ENCODE measurements around the gene EIF4E1B.
"Not testable (repeated sequence)": the region's sequence is repeated elsewhere in the genome, so short reads cannot be mapped to it uniquely, and the experiment has no call there.

The EIF4E1B gene

DNA sequence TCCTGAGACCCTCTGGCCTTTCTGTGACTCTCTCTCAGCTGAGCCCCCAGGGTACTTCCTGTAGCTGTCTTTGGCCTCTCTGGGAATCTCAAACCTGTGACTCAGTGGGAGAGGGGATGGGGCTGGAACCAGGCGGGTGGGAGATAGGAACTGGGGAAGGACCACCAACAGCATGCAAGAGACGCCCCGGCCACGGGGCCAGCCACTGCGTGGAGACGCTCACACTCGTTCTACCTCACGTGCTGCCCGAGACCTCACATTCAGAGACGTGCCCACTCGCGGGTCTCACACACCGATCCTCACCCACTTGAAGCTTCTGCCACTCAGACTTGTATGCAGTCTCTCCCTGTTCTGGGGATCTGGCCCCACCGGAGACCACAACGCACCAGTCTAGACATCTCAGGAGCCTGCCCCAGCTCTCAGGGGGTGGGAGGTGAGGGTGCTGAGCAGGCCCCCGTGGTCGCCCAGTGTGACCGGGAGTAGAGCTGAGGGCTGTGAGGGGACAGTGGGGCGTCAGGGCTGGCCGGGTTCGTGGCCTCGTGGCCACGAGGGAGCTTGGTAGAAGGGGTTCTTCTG lies 34.3 kb upstream of the EIF4E1B start:
- Histone ChIP-seq H3K27ac (ENCODE audit: insufficient read depth in 1 of 2, low read depth in 1 of 2, low read length in 2 of 2, poor library complexity in 1 of 2, severe bottlenecking in 2 of 2) (no peak overlapping the region), H3K9me3 (ENCODE audit: control extremely low read depth in 1 of 5, control insufficient read depth in 4 of 5, insufficient read depth in 2 of 5, low read depth in 1 of 5, low read length in 4 of 5) (peaks cover 0 to 4% (median 0%) of the 10 kb centered on the region in 5 experiments), H3K27me3 (replicated peaks in 2 of 5; ENCODE audit: control insufficient read depth in 4 of 5, insufficient read depth in 5 of 5, low read length in 4 of 5) (peaks cover 0 to 49% (median 11%) of the 10 kb centered on the region in 5 experiments), H3K4me3 (ENCODE audit: control insufficient read depth in 1 of 7, extremely low read depth in 1 of 7, insufficient read depth in 4 of 7, low read depth in 2 of 7, low read length in 6 of 7) (peak overlapping the region in 5 of 7 experiments; percentile 15 to 70 (median 52)), H3K36me3 (ENCODE audit: control insufficient read depth in 4 of 4, insufficient read depth in 4 of 4, low read length in 3 of 4) (no peaks in the 10 kb centered on the region), H3K4me1 (ENCODE audit: control extremely low read depth in 1 of 4, control insufficient read depth in 4 of 4, insufficient read depth in 4 of 4, low read length in 3 of 4) (peaks cover 0 to 15% (median 11%) of the 10 kb centered on the region in 4 experiments)
- POLR2A ChIA-PET = no interaction called here
- DNase-seq = no peak
- CTCF ChIA-PET = interaction anchor here (0.6 to 2.7 kb wide), 11 partner anchors 9 to 180 kb away, joined by 3 to 8 read pairs (median 5); partner anchors contain the start of genes CLTB, EIF4E1B and SNCB
- 81% methylated on average over 19 of the region's 23 CpGs for WGBS (ENCODE audit: insufficient coverage)

DNA sequence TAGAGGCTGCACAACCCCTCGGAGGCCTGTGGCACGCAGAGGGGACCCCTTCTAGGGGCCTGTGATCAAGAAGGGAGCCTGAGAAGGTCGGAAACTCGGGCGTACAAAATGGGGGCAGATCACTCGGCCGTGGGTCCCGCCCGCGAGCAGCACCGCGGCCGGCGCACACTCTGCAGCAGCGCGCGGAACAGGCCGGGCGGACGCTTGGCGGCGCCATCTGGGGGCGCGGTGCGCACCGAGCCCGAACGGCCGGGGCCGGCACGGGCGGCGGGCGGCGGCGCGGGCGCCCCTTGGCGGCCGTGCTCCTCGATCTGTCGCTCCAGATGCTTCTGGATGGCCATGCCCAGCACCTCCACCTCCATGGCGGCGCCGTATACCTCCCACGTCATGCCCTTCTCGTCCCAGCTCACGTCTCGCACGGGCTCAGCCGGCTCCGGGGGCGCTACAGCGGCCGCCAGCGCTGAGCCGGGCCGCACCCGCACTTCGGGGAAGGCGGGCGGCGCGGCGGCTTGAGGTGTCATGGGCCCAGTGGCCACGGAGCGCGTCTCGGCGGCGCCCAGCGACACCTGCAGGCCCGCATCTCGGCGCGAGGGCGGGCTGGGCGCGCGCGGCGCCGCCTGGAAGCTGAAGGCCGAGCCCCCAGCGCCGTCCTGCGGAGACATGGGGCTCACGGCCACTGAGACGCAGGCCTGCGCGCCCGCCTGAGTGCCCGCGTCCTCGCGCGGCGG lies 33.6 kb upstream of the EIF4E1B start:
- WGBS (ENCODE audit: insufficient coverage) = 2% methylated on average over 90 of the region's 98 CpGs
- peak; percentile 66 to 85 (median 76) for DNase-seq
- POLR2A ChIA-PET = no interaction called here

DNA sequence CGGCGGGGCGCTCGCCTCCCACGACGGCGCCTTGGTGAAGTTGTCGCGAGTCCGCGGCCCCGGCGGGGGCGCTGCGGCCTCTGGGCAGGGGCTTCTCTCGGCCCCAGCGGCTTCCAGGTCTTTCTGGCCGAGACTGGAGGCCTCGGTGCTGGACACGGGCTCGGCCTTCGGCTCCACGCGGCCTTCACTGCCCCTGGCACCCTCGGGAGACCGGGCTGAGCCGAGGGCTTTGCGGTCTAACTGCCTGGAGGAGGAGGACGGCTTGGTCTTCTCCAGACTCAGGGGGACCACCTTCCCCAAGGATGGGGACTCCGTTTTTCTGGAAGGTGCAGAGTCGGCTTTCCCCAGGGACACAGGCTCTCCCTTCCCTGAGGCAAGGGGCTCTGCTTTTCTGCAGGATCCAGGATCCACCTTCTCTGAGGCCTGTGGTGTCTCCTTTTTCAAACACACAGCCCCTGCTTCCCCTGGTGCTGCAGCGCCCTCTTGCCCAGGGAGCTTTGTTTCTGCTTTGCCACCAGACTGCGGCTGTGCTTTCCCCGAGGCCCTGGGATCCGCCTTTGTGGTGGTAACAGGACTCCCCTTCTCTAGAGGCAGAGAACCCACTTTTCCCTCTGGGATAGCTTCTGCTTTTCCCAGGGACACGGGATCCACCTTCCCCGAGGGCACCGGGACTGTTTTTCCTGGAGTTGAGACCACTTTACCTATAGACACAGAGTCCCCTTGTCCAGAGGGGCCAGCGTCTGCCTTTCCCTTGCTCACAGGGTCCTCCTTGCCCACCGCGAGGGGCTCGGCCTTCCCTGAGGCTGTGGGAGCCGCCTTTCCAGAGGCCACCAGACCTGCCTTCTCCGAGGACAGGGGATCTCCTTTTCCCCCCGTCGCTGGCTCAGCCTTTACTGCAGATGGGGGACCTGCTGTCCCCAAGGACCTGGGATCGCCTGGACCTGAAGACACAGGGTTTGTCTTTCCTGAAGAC lies 32.8 kb upstream of the EIF4E1B start:
- Histone ChIP-seq H3K27ac (ENCODE audit: insufficient read depth in 1 of 2, low read depth in 1 of 2, low read length in 2 of 2, poor library complexity in 1 of 2, severe bottlenecking in 2 of 2) (no peak overlapping the region), H3K27me3 (replicated peaks in 2 of 5; ENCODE audit: control insufficient read depth in 4 of 5, insufficient read depth in 5 of 5, low read length in 4 of 5) (peaks cover 0 to 50% (median 17%) of the 10 kb centered on the region in 5 experiments), H3K36me3 (ENCODE audit: control insufficient read depth in 4 of 4, insufficient read depth in 4 of 4, low read length in 3 of 4) (no peaks in the 10 kb centered on the region), H3K4me1 (ENCODE audit: control extremely low read depth in 1 of 4, control insufficient read depth in 4 of 4, insufficient read depth in 4 of 4, low read length in 3 of 4) (peaks cover 0 to 15% (median 11%) of the 10 kb centered on the region in 4 experiments), H3K9me3 (ENCODE audit: control extremely low read depth in 1 of 5, control insufficient read depth in 4 of 5, insufficient read depth in 2 of 5, low read depth in 1 of 5, low read length in 4 of 5) (no peaks in the 10 kb centered on the region), H3K4me3 (ENCODE audit: control insufficient read depth in 1 of 7, extremely low read depth in 1 of 7, insufficient read depth in 4 of 7, low read depth in 2 of 7, low read length in 6 of 7) (peak overlapping the region in 5 of 7 experiments; percentile 27 to 70 (median 58))
- WGBS (ENCODE audit: insufficient coverage) = 79% methylated on average over 30 of the region's 47 CpGs
- ChIA-PET CTCF (interaction anchor here (0.8 to 2.7 kb wide), 5 partner anchors 8 to 36 kb away, joined by 3 to 8 read pairs (median 5); no protein-coding TSS in a partner anchor), POLR2A (no interaction called here)
- no peak for DNase-seq

More for the DNA sequence above, 33.6 kb upstream of the EIF4E1B start:
- H3K36me3 ChIP-seq (ENCODE audit: control insufficient read depth in 4 of 4, insufficient read depth in 4 of 4, low read length in 3 of 4) = no peaks in the 10 kb centered on the region
- peak overlapping the region in 6 of 7 experiments; percentile 18 to 70 (median 48) for H3K4me3 ChIP-seq (ENCODE audit: control insufficient read depth in 1 of 7, extremely low read depth in 1 of 7, insufficient read depth in 4 of 7, low read depth in 2 of 7, low read length in 6 of 7)
- H3K9me3 ChIP-seq (ENCODE audit: control extremely low read depth in 1 of 5, control insufficient read depth in 4 of 5, insufficient read depth in 2 of 5, low read depth in 1 of 5, low read length in 4 of 5) = no peaks in the 10 kb centered on the region
- peaks cover 0 to 15% (median 11%) of the 10 kb centered on the region in 4 experiments for H3K4me1 ChIP-seq (ENCODE audit: control extremely low read depth in 1 of 4, control insufficient read depth in 4 of 4, insufficient read depth in 4 of 4, low read length in 3 of 4)
- peaks cover 0 to 49% (median 15%) of the 10 kb centered on the region in 5 experiments for H3K27me3 ChIP-seq (replicated peaks in 2 of 5; ENCODE audit: control insufficient read depth in 4 of 5, insufficient read depth in 5 of 5, low read length in 4 of 5)
- CTCF ChIA-PET = interaction anchor here (0.8 to 2.7 kb wide), 11 partner anchors 8 to 180 kb away, joined by 3 to 8 read pairs (median 5); partner anchors contain the start of genes CLTB, EIF4E1B and SNCB
- H3K27ac ChIP-seq (ENCODE audit: insufficient read depth in 1 of 2, low read depth in 1 of 2, low read length in 2 of 2, poor library complexity in 1 of 2, severe bottlenecking in 2 of 2) = no peak overlapping the region

DNA sequence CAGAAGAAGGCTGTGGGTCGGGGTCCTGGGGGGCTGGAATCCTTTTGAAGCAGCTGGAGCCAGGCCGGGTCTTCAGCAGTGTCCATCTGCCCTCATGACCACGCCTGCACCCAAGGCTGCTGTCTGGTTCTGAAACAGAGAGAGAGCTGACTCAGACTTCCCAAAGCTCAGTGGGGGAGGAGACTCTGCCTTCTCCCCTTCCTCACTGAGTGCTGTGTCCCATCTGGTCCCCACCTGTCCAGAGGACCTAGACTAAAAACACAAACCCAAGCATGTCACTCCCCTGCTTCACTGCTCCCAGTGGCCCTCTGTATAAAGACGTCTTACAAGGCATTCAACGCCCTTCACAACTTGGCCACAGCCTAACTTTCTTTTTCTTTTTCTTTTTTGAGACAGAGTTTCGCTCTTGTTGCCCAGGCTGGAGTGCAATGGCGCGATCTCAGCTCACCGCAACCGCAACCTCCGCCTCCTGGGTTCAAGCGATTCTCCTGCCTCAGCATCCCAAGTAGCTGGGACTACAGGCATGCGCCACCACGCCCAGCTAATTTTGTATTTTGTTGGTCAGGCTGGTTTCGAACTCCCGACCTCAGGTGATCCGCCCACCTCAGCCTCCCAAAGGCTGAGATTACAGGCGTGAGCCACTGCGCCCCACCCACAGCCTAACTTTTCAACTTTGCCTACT lies 30.6 kb upstream of the EIF4E1B start:
- CTCF ChIA-PET = not testable (repeated sequence)

DNA sequence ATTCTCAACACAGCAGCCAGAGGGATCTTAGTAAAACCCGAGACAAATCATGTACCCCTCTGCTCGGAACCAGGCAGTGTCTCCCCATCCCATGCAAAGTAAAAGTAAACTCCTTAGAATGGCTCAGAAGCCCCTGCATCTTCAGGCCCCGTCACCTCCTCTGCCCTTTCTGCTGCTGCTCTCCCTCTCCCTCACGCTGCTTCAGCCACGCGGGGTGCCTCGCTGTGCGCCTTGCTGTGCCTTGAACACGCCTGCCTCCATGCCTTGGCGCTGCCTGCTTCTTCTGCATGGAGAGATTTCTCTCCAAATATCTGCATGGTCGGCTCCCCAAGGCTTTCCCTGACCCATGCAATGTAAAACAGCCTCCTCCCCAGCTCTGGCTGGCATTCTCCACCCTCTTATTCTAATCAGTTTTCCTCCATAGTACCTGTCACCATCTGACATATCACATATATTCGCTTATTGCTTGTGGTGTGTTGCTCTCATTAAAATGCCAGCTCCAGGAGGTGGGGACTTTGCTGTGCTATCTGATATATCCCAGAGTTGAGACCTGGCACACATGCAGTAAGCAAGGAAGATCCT lies 28.5 kb upstream of the EIF4E1B start:
- 94% methylated on average over 10 of the region's 12 CpGs for WGBS (ENCODE audit: insufficient coverage)
- ChIA-PET POLR2A (no interaction called here), CTCF (interaction anchor here (0.9 kb wide), 1 partner anchor 14 kb away, joined by 3 read pairs; no protein-coding TSS in a partner anchor)
- Histone ChIP-seq H3K27ac (ENCODE audit: insufficient read depth in 1 of 2, low read depth in 1 of 2, low read length in 2 of 2, poor library complexity in 1 of 2, severe bottlenecking in 2 of 2) (no peak overlapping the region), H3K4me1 (ENCODE audit: control extremely low read depth in 1 of 4, control insufficient read depth in 4 of 4, insufficient read depth in 4 of 4, low read length in 3 of 4) (peaks cover 0 to 7% (median 5%) of the 10 kb centered on the region in 4 experiments), H3K4me3 (ENCODE audit: control insufficient read depth in 1 of 7, extremely low read depth in 1 of 7, insufficient read depth in 4 of 7, low read depth in 2 of 7, low read length in 6 of 7) (no peak overlapping the region), H3K27me3 (replicated peaks in 2 of 5; ENCODE audit: control insufficient read depth in 4 of 5, insufficient read depth in 5 of 5, low read length in 4 of 5) (peaks cover 0 to 41% (median 20%) of the 10 kb centered on the region in 5 experiments), H3K36me3 (ENCODE audit: control insufficient read depth in 4 of 4, insufficient read depth in 4 of 4, low read length in 3 of 4) (no peaks in the 10 kb centered on the region), H3K9me3 (ENCODE audit: control extremely low read depth in 1 of 5, control insufficient read depth in 4 of 5, insufficient read depth in 2 of 5, low read depth in 1 of 5, low read length in 4 of 5) (no peaks in the 10 kb centered on the region)
- no peak for DNase-seq

More for the DNA sequence above, 30.6 kb upstream of the EIF4E1B start:
- H3K36me3 ChIP-seq (ENCODE audit: control insufficient read depth in 4 of 4, insufficient read depth in 4 of 4, low read length in 3 of 4); DNase-seq; POLR2A ChIA-PET; H3K4me3 ChIP-seq (ENCODE audit: control insufficient read depth in 1 of 7, extremely low read depth in 1 of 7, insufficient read depth in 4 of 7, low read depth in 2 of 7, low read length in 6 of 7); H3K27ac ChIP-seq (ENCODE audit: insufficient read depth in 1 of 2, low read depth in 1 of 2, low read length in 2 of 2, poor library complexity in 1 of 2, severe bottlenecking in 2 of 2); H3K9me3 ChIP-seq (ENCODE audit: control extremely low read depth in 1 of 5, control insufficient read depth in 4 of 5, insufficient read depth in 2 of 5, low read depth in 1 of 5, low read length in 4 of 5): not testable (repeated sequence)
- 100% methylated on average over 15 of the region's 19 CpGs for WGBS (ENCODE audit: insufficient coverage)
- H3K4me1 ChIP-seq (ENCODE audit: control extremely low read depth in 1 of 4, control insufficient read depth in 4 of 4, insufficient read depth in 4 of 4, low read length in 3 of 4) = peaks cover 0 to 15% (median 11%) of the 10 kb centered on the region in 4 experiments
- peaks cover 0 to 52% (median 24%) of the 10 kb centered on the region in 5 experiments for H3K27me3 ChIP-seq (replicated peaks in 2 of 5; ENCODE audit: control insufficient read depth in 4 of 5, insufficient read depth in 5 of 5, low read length in 4 of 5)

DNA sequence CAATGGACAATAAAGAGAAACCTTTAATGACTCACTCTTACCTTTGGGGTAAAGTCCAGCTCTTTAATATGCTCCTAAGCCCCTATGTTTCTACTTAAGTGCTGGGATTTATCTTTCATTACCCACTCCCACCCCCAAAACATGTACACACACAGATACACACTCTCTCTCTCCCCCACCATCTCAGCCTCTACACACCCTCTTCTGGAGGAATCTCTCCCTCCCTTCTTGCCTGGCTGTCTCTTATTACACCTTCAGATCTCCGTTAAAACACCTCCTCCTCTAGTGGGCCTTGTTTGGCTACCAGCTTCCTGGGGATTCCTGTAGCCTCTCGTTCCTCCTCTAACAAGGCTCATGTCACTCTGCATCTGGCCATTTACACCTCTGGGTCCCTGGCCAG lies 27.4 kb upstream of the EIF4E1B start:
- POLR2A ChIA-PET = no interaction called here
- Histone ChIP-seq H3K27me3 (replicated peaks in 2 of 5; ENCODE audit: control insufficient read depth in 4 of 5, insufficient read depth in 5 of 5, low read length in 4 of 5) (peaks cover 0 to 34% (median 18%) of the 10 kb centered on the region in 5 experiments), H3K27ac (ENCODE audit: insufficient read depth in 1 of 2, low read depth in 1 of 2, low read length in 2 of 2, poor library complexity in 1 of 2, severe bottlenecking in 2 of 2) (no peak overlapping the region), H3K36me3 (ENCODE audit: control insufficient read depth in 4 of 4, insufficient read depth in 4 of 4, low read length in 3 of 4) (no peaks in the 10 kb centered on the region), H3K4me1 (ENCODE audit: control extremely low read depth in 1 of 4, control insufficient read depth in 4 of 4, insufficient read depth in 4 of 4, low read length in 3 of 4) (no peaks in the 10 kb centered on the region), H3K4me3 (ENCODE audit: control insufficient read depth in 1 of 7, extremely low read depth in 1 of 7, insufficient read depth in 4 of 7, low read depth in 2 of 7, low read length in 6 of 7) (no peak overlapping the region), H3K9me3 (ENCODE audit: control extremely low read depth in 1 of 5, control insufficient read depth in 4 of 5, insufficient read depth in 2 of 5, low read depth in 1 of 5, low read length in 4 of 5) (no peaks in the 10 kb centered on the region)
- CTCF ChIA-PET = interaction anchor here (0.9 kb wide), 1 partner anchor 16 kb away, joined by 3 read pairs; no protein-coding TSS in a partner anchor
- DNase-seq = no peak
- WGBS (ENCODE audit: insufficient coverage) = 57% methylated on average over 1 of the region's 2 CpGs
